ENCODE results near the gene P2RY8.

DNA sequence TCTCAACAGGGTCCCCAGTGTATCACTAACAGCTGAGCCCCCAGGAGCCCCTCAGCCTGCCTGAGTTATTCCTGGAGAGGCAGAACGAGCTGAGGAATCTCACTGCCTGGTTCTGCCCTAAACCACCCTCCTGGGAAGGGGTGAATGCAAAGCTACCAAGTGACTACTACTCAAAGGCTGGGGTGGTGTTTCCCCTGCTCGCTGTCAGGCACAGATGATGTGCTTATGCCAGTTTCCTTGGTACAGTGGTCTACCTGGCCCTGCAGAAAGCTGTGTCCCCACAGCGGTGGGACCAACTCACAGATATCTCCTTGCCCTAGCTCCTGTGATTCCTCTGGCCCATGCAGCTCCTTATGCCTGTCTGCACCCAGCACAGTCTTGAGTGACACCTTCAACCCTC, 48.8 kb downstream of the P2RY8 start:
- TF ChIP-seq SUZ12 (IDR thresholded peaks at IDR 0.05; ENCODE audit: extremely low read depth, insufficient read depth, insufficient read length), result no peak
- TF ChIP-seq ZNF274 (IDR thresholded peaks at IDR 0.05; ENCODE audit: low read depth, low read length), result no peak

All from NT2/D1 (cell line).